B cell (primary cell): ENCODE measurements around the gene H3-3A. TPM values are rescaled to one million over a fixed set of nuclear protein-coding genes. Genes with fewer than 3 reads are reported as not detected.

Experiments
- ATAC-seq: fragments of 200-7000 bp; cut with Tn5 transposase; one replicate; pipeline ENCODE4 v1.10.0; 2021; ENCODE audit warnings: low read depth, mild to moderate bottlenecking, moderate number of reproducible peaks, moderate library complexity
- CTCF ChIA-PET: fragments of 350-600 bp; sonication (Branson Sonifier 250); formaldehyde crosslinking; loops from one replicate; lab custom pipeline; 2021; ENCODE audit warnings: antibody characterized with exemption, inconsistent platforms; lab: Charles Lee
- POLR2A ChIA-PET: fragments of 350-600 bp; sonication (Branson Sonifier 250); formaldehyde crosslinking; loops from one replicate; lab custom pipeline; 2021; ENCODE audit warnings: antibody characterized with exemption; lab: Charles Lee
- DNase-seq: peaks from one replicate; pipeline ENCODE4 v3.0.0; 2013
- H2AFZ ChIP-seq: 2 replicates; pipeline ENCODE4 v1.6.1; 2012; ENCODE audit warnings: mild to moderate bottlenecking, low read depth, low read length; ENCODE audit not compliant: insufficient read depth, poor library complexity, severe bottlenecking
- H3K27ac ChIP-seq, 2 donors: 1 replicate in 1 of 2; 2 replicates in 1 of 2; pipeline ENCODE4 v1.5.1; 2012 to 2013; ENCODE audit warnings: low read length in 2 of 2, mild to moderate bottlenecking in 2 of 2, moderate library complexity in 1 of 2
- H3K27me3 ChIP-seq, 4 experiments: fragments of 200-600 bp in 1 of 4; sonication (generic) in 1 of 4; replicated peaks in 1 of 4; 1 replicate in 2 of 4; 2 replicates in 2 of 4; pipeline versions ENCODE4 v1.6.1 to v1.7.0; 2013 to 2016; ENCODE audit warnings: low read length in 3 of 4, mild to moderate bottlenecking in 2 of 4, mixed read lengths in 1 of 4, moderate library complexity in 1 of 4; ENCODE audit not compliant: insufficient read depth in 4 of 4, control insufficient read depth in 3 of 4; ENCODE audit errors: control extremely low read depth in 1 of 4
- H3K36me3 ChIP-seq, 2 experiments: replicated peaks in 1 of 2; 1 replicate in 1 of 2; 2 replicates in 1 of 2; pipeline versions ENCODE4 v1.6.1 to v1.7.1; 2013; ENCODE audit warnings: low read length in 1 of 2; ENCODE audit not compliant: insufficient read depth in 2 of 2, control insufficient read depth in 1 of 2; ENCODE audit errors: control extremely low read depth in 1 of 2, extremely low read depth in 1 of 2
- H3K4me1 ChIP-seq, 2 donors: fragments of 200-600 bp in 1 of 2; sonication (generic) in 1 of 2; 1 replicate in 1 of 2; 2 replicates in 1 of 2; pipeline versions ENCODE4 v1.5.1 to v1.6.1; 2013 to 2017; ENCODE audit warnings: low read length in 2 of 2; ENCODE audit not compliant: control insufficient read depth in 2 of 2, insufficient read depth in 2 of 2
- H3K4me2 ChIP-seq: replicated peaks from 2 replicates; pipeline ENCODE3; 2012; ENCODE audit warnings: mild to moderate bottlenecking, low read depth, low read length; ENCODE audit not compliant: poor library complexity, severe bottlenecking
- H3K4me3 ChIP-seq, 5 experiments: fragments of 200-600 bp in 1 of 5; sonication (generic) in 1 of 5; 1 replicate in 3 of 5; 2 replicates in 2 of 5; pipeline versions ENCODE4 v1.5.1 to v1.7.0; 2011 to 2016; ENCODE audit warnings: low read length in 4 of 5, mild to moderate bottlenecking in 4 of 5, low read depth in 2 of 5, control low read depth in 1 of 5, moderate library complexity in 1 of 5; ENCODE audit not compliant: insufficient read depth in 1 of 5; ENCODE audit errors: control extremely low read depth in 1 of 5, extremely low read depth in 1 of 5
- H3K79me2 ChIP-seq: fragments of 200-600 bp; sonication (generic); one replicate; pipeline ENCODE4 v1.6.0; 2016; ENCODE audit warnings: low read length; ENCODE audit not compliant: control insufficient read depth, insufficient read depth
- H3K9ac ChIP-seq: fragments of 200-600 bp; sonication (generic); 2 replicates; pipeline ENCODE4 v1.6.1; 2017; ENCODE audit warnings: mild to moderate bottlenecking, low read length, moderate library complexity
- H3K9me3 ChIP-seq, 3 donors: one replicate each; pipeline versions ENCODE4 v1.6.1 to v1.7.1; 2013; ENCODE audit warnings: low read length in 2 of 3; ENCODE audit not compliant: control insufficient read depth in 2 of 3, insufficient read depth in 1 of 3; ENCODE audit errors: control extremely low read depth in 1 of 3
- H4K20me1 ChIP-seq: 2 replicates; pipeline ENCODE4 v1.6.0; 2012; ENCODE audit warnings: mild to moderate bottlenecking, low read length; ENCODE audit not compliant: insufficient read depth, control insufficient read depth, poor library complexity, severe bottlenecking
- H3K27ac Mint-ChIP-seq: one replicate; pipeline ENCODE4 v1.8.0; 2021; ENCODE audit warnings: mixed read lengths
- H3K27me3 Mint-ChIP-seq: one replicate; pipeline ENCODE4 v1.8.0; 2021; ENCODE audit warnings: mixed read lengths
- H3K4me1 Mint-ChIP-seq: one replicate; pipeline ENCODE4 v1.8.0; 2021; ENCODE audit warnings: mixed read lengths
- H3K4me3 Mint-ChIP-seq: one replicate; pipeline ENCODE4 v1.8.0; 2021; ENCODE audit warnings: mixed read lengths
- H3K9me3 Mint-ChIP-seq: one replicate; pipeline ENCODE4 v1.8.0; 2022; ENCODE audit warnings: mixed read lengths; ENCODE audit not compliant: insufficient read depth
- EZH2 ChIP-seq: IDR thresholded peaks from 2 replicates; pipeline ENCODE4 v1.6.1; 2012; ENCODE audit warnings: borderline replicate concordance, low read depth, mild to moderate bottlenecking, moderate library complexity, low read length; ENCODE audit not compliant: insufficient read depth, poor library complexity, severe bottlenecking
- WGBS: methylation state at CpG from one replicate; pipeline ENCODE4 v1.1.5; 2013; ENCODE audit warnings: missing lambda C conversion rate; ENCODE audit not compliant: insufficient coverage; 5-methylcytosine and 5-hydroxymethylcytosine counted together
- intact Hi-C: fragments of 100-400 bp; cut with micrococcal nuclease; formaldehyde crosslinking; loops from one replicate; pipeline ENCODE4 v1.10.0; 2022
- polyA plus RNA-seq: library from polyadenylated mRNA; depleted of rRNA; stranded (reverse); fragments of >200 nt; gene quantifications from 2 replicates; pipeline ENCODE4 v1.2.3, GENCODE V29; 2012
- total RNA-seq, 2 donors: library from RNA; stranded (reverse); fragments of 120-200 nt in 1 of 2; gene quantifications; 1 replicate in 1 of 2; 2 replicates in 1 of 2; pipeline versions ENCODE4 v1.2.3 to v1.2.4, GENCODE V29; 2013 to 2022
- TF ChIP-seq, protein P1 (sequence below): fragments of 200-600 bp; IDR thresholded peaks from one replicate; pipeline ENCODE4 v1.8.0; 2022; ENCODE audit warnings: antibody characterized with exemption, mild to moderate bottlenecking

The H3-3A gene
- total and polyA plus RNA-seq, 2 donors (not counting 1 experiment from before 2014, with no cell fraction given), result 349 to 561 TPM

DNA sequence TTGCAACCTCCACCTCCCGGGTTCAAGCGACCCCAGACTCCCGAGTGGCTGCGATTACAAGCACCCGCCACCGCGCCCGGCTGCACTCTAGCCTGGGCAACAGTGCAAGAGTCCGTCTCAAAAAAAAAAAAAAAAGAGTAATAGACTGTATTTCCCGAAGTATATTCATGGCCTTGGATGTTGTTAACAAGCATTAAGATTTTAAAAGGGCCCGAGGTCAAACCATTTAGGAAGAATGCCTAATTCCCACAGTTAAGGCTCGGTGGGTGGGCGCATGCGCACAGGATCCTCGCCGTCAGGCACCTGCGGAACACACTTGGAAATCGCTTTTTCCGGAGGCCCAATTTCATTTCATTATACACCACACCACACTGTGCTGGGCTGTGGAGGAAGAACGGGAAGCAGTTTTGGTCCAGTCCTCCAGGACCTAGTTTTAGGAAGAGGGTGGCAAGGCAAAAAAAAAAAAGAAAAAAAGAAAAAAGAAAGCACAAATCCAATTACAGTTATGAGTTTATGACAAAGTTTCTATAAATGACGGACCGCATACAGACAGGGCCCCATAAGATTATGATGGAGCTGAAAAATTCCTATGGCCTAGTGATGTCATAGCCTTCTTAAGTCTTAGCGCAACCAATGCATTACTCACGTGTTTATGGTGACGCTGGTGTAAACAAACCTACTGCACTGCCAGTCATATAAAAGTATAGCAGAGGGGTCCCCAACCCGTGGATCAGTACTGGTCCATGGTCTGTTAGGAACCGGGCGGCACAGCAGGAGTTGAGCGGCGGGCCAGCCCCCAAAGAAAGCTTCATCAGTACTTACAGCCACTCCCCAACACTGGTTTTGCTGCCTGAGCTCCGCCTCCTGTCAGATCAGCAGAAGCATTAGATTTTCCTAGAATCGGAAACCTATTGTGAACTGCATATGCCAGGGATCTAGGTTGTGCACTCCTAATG is 38.2 kb downstream of the H3-3A start:
- TF ChIP-seq, protein P1, sequence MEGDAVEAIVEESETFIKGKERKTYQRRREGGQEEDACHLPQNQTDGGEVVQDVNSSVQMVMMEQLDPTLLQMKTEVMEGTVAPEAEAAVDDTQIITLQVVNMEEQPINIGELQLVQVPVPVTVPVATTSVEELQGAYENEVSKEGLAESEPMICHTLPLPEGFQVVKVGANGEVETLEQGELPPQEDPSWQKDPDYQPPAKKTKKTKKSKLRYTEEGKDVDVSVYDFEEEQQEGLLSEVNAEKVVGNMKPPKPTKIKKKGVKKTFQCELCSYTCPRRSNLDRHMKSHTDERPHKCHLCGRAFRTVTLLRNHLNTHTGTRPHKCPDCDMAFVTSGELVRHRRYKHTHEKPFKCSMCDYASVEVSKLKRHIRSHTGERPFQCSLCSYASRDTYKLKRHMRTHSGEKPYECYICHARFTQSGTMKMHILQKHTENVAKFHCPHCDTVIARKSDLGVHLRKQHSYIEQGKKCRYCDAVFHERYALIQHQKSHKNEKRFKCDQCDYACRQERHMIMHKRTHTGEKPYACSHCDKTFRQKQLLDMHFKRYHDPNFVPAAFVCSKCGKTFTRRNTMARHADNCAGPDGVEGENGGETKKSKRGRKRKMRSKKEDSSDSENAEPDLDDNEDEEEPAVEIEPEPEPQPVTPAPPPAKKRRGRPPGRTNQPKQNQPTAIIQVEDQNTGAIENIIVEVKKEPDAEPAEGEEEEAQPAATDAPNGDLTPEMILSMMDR, result no peak
- TF ChIP-seq EZH2, result no peak
- peak overlapping the region; percentile 15 for H3K27ac Mint-ChIP-seq
- POLR2A ChIA-PET, result interaction anchor here (0.6 to 2.0 kb wide), 5 partner anchors 10 to 64 kb away, joined by 3 to 11 read pairs (median 7); no protein-coding TSS in a partner anchor
- Histone ChIP-seq H3K4me1 (peaks cover 3 to 10% of the 10 kb centered on the region in 2 donors), H3K4me3 (peak overlapping the region; percentile 44 to 76 (median 56)), H3K9ac (peak overlapping the region; percentile 68), H3K9me3 (no peaks in the 10 kb centered on the region), H3K79me2 (no peaks in the 10 kb centered on the region), H3K27me3 (no peaks in the 10 kb centered on the region), H4K20me1 (no peaks in the 10 kb centered on the region), H3K36me3 (no peaks in the 10 kb centered on the region), H2AFZ (peak overlapping the region; percentile 67), H3K4me2 (peak overlapping the region; percentile 82), H3K27ac (no peak overlapping the region)
- WGBS, result 22% methylated on average over 18 of the region's 32 CpGs
- ATAC-seq, result peak; percentile 56
- H3K4me3 Mint-ChIP-seq, result peak overlapping the region; percentile 94
- DNase-seq, result peak; percentile 61
- intact Hi-C loops, result loop anchor here (1.0 kb wide), 1 partner anchor 9 kb away; no protein-coding TSS in a partner anchor
- no peaks in the 10 kb centered on the region for H3K9me3 Mint-ChIP-seq
- peaks cover 14% of the 10 kb centered on the region for H3K4me1 Mint-ChIP-seq
- H3K27me3 Mint-ChIP-seq, result no peaks in the 10 kb centered on the region
- CTCF ChIA-PET, result interaction anchor here (0.5 to 3.0 kb wide), 11 partner anchors 8 to 1899 kb away, joined by 3 to 15 read pairs (median 4); no protein-coding TSS in a partner anchor
